AG04450 (cell line): ENCODE measurements around the gene PLCE1. TPM values are rescaled to one million over a fixed set of nuclear protein-coding genes. Genes with fewer than 3 reads are reported as not detected.
"Not testable (repeated sequence)": the region's sequence is repeated elsewhere in the genome, so short reads cannot be mapped to it uniquely, and the experiment has no call there.

Experiments used
- CTCF ChIA-PET: fragments of 300-600, 350-600 bp; formaldehyde crosslinking; extraction: SDS; loops from one replicate; lab custom pipeline; 2022; ENCODE audit warnings: antibody characterized with exemption, inconsistent platforms; lab: Charles Lee
- POLR2A ChIA-PET: fragments of 350-600 bp; formaldehyde crosslinking; extraction: SDS; loops from one replicate; lab custom pipeline; 2021; ENCODE audit warnings: antibody characterized with exemption, inconsistent platforms; lab: Yijun Ruan, JAX
- DNase-seq: peaks from one replicate; pipeline ENCODE4 v3.0.0-alpha.2; 2011; ENCODE audit warnings: low read depth, low spot score
- H3K27ac ChIP-seq: one replicate; pipeline ENCODE4 v1.5.1; 2012; ENCODE audit warnings: low read depth, low read length, control low read depth
- H3K27me3 ChIP-seq: one replicate; pipeline ENCODE4 v1.6.0; 2012; ENCODE audit warnings: low read length; ENCODE audit not compliant: control insufficient read depth, insufficient read depth
- H3K4me3 ChIP-seq: 2 replicates; pipeline ENCODE4 v1.5.1; 2011; ENCODE audit warnings: mild to moderate bottlenecking, low read depth, low read length, control low read depth
- H3K9me3 ChIP-seq: 2 replicates; pipeline ENCODE4 v1.5.1; 2012; ENCODE audit warnings: low read length; ENCODE audit not compliant: control insufficient read depth, insufficient read depth
- polyA plus RNA-seq: library from polyadenylated mRNA; depleted of rRNA; stranded (reverse); fragments of >200 nt; gene quantifications from 2 replicates; pipeline ENCODE4 v1.2.3, GENCODE V29; 2011
- TF ChIP-seq, protein P1 (sequence below): IDR thresholded peaks from 2 replicates; pipeline ENCODE4 v1.5.1; 2011; ENCODE audit warnings: low read depth, low read length, control low read depth, inconsistent platforms

PLCE1 gene
- polyA plus RNA-seq, 1 experiment, result 2.2 TPM

DNA sequence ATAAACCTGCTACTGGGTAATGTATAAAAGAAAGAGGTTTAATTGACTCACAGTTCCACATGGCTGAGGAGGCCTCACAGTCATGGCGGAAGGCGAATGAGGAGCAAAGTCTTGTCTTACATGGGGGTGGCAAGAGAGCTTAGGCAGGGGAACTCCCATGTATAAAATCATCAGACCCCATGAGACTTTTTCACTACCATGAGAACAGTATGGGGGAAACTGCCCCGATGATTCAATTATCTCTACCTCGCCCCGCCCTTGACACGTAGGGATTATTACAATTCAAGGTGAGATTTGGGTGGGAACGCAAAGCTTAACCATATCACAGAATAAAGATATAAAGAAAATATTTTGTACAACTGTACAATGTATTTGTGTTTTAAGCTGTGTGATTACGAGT lies 39.4 kb upstream of the PLCE1 start:
- Histone ChIP-seq H3K27me3 (no peaks in the 10 kb centered on the region), H3K9me3 (no peaks in the 10 kb centered on the region), H3K4me3 (no peak overlapping the region), H3K27ac (no peak overlapping the region)
- ChIA-PET POLR2A (interaction anchor here (1.1 kb wide), 1 partner anchor 38 kb away, joined by 3 read pairs; no protein-coding TSS in a partner anchor), CTCF (interaction anchor here (0.8 to 0.9 kb wide), 2 partner anchors 37 to 38 kb away, joined by 3 read pairs; no protein-coding TSS in a partner anchor)
- no peak for DNase-seq
- TF ChIP-seq, protein P1, sequence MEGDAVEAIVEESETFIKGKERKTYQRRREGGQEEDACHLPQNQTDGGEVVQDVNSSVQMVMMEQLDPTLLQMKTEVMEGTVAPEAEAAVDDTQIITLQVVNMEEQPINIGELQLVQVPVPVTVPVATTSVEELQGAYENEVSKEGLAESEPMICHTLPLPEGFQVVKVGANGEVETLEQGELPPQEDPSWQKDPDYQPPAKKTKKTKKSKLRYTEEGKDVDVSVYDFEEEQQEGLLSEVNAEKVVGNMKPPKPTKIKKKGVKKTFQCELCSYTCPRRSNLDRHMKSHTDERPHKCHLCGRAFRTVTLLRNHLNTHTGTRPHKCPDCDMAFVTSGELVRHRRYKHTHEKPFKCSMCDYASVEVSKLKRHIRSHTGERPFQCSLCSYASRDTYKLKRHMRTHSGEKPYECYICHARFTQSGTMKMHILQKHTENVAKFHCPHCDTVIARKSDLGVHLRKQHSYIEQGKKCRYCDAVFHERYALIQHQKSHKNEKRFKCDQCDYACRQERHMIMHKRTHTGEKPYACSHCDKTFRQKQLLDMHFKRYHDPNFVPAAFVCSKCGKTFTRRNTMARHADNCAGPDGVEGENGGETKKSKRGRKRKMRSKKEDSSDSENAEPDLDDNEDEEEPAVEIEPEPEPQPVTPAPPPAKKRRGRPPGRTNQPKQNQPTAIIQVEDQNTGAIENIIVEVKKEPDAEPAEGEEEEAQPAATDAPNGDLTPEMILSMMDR, result no peak

DNA sequence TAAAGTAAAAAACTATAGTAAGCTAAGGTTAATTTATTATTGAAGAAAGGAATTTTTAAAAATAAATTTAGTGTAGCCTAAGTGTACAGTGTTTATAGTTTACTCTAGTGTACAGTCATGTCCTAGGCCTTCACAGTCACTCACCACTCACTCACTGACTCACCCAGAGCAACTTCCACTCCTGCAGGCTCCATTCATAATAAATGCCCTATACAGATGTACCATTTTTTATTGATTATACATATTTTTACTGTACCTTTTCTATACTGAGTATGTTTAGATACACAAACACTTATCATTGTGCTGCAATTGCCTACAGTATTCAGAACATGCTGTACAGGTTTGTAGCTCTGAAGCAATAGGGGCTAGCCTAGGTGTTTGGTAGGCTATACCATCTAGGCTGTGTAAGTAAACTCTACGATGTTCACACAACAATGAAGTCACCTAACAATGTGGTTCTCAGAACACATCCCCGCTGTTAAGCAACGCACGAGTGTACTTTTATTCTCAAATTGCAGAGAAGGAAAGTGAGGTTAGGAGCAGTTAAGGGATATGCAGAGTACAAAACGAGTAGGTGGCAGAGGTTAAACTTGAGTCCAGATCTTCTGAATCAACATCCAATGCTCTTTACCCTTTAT lies 38.9 kb upstream of the PLCE1 start:
- Histone ChIP-seq H3K4me3 (no peak overlapping the region), H3K27ac (peak overlapping the region; percentile 31), H3K9me3 (no peaks in the 10 kb centered on the region), H3K27me3 (no peaks in the 10 kb centered on the region)
- DNase-seq, result no peak
- TF ChIP-seq, protein P1, result no peak
- POLR2A ChIA-PET, result interaction anchor here (1.1 kb wide), 1 partner anchor 37 kb away, joined by 3 read pairs; no protein-coding TSS in a partner anchor
- CTCF ChIA-PET, result interaction anchor here (0.9 kb wide), 1 partner anchor 37 kb away, joined by 3 read pairs; no protein-coding TSS in a partner anchor

DNA sequence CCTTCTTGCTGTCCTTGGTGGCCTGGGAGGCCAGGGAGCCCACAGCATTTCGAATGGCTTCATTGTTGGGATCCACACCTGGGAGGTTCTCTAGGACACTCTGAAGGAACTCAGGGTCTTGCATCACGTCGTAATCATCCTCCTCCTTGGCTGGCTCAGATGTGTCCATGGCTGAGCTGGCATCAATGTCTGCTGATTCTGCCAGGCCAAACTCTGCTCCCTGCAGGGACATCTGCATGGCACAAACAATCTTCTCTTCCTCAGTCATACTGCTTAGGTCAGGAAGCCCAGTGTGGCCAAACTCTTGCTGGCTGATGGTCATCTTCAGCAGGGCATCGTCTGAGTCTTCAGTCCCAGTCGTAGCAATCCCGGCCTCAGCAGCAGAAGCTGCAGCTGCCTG lies 34.9 kb upstream of the PLCE1 start:
- Histone ChIP-seq H3K4me3 (no peak overlapping the region), H3K9me3 (no peaks in the 10 kb centered on the region), H3K27ac (no peak overlapping the region), H3K27me3 (no peaks in the 10 kb centered on the region)
- TF ChIP-seq, protein P1, result no peak
- ChIA-PET CTCF (interaction anchor here (0.9 to 1.4 kb wide), 2 partner anchors 42 to 485 kb away, joined by 3 to 5 read pairs; no protein-coding TSS in a partner anchor), POLR2A (no interaction called here)
- no peak for DNase-seq

DNA sequence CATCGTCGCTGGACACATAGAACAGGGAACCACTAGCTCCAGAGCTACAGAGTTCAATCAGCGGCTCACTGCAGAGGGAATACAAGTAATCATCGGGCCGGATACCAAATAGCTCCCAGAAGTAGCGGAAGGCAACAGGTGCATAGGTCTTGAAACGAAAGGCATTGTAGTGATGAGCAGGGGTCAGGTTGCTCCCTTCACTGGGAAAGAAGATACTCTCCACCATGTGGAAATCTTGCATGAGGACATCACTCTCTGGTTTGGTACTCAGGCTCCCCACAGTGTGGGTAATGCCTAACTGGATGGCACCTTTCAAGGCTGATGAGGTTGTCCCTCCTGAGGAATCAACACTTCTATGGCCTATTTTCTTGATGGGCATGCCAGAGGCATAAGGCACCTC lies 32.7 kb upstream of the PLCE1 start:
- H3K27me3 ChIP-seq, POLR2A ChIA-PET, H3K9me3 ChIP-seq, H3K27ac ChIP-seq, DNase-seq, H3K4me3 ChIP-seq, CTCF ChIA-PET: not testable (repeated sequence)

DNA sequence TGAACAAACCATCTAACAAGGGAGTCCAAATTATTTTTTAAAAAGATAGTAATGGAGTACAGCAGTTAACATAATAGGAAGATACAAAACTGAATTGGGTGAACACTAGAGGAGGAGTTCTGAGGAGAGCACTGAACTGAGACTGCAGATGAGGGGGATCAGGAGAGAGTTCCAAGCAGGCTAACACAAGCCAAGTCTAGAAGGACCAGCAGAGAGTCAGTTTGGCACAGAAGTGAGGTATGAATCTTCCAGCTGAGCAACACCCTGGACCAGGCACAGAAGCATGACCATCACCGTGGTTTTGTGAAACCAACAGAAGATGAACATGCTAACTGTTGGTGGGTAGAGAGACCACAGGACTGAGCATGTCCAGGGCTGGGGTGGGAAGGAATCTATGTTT lies 30.8 kb upstream of the PLCE1 start:
- H3K4me3 ChIP-seq, result no peak overlapping the region
- CTCF ChIA-PET, result no interaction called here
- no peaks in the 10 kb centered on the region for H3K27me3 ChIP-seq
- H3K27ac ChIP-seq, result no peak overlapping the region
- POLR2A ChIA-PET, result no interaction called here
- DNase-seq, result no peak
- TF ChIP-seq, protein P1, result no peak
- H3K9me3 ChIP-seq, result no peaks in the 10 kb centered on the region
